GM19043 (cell line): ENCODE data around the gene LGR4.

ENCODE experiments used
- ATAC-seq: cut with Tn5 transposase; IDR thresholded peaks from one replicate; pipeline ENCODE4 v1.9.1; 2021; ENCODE audit warnings: low read depth; ENCODE audit not compliant: unreplicated experiment

The LGR4 gene

DNA sequence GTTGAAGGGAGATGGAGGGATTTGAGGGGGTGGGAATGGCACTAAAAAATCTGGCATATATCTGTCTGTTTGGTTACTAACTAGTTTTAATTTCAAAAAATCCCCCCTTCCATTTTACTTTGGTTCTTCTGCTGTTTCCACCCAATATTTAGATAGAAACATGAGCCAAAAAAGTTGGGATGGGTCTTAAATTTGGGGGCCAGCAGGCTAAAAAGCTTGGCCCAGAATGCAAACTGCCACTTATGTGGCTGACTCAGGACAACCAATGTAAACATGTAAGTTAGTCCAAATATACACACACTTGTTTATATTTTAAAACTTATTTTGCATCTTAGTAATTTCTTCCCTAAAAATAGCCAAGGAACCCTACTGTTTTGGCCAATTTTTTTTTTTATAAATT is 35.7 kb downstream of the LGR4 start:
- no peak for ATAC-seq

GRCh38 chr11:27433742-27434141 is 38.8 kb downstream of the LGR4 start:
- ATAC-seq, result no peak

GRCh38 chr11:27431808-27432207 is 40.8 kb downstream of the LGR4 start:
- no peak for ATAC-seq

- ATAC-seq, result no peak
Measured at GRCh38 chr11:27429761-27430393, 42.7 kb downstream of the LGR4 start.

DNA sequence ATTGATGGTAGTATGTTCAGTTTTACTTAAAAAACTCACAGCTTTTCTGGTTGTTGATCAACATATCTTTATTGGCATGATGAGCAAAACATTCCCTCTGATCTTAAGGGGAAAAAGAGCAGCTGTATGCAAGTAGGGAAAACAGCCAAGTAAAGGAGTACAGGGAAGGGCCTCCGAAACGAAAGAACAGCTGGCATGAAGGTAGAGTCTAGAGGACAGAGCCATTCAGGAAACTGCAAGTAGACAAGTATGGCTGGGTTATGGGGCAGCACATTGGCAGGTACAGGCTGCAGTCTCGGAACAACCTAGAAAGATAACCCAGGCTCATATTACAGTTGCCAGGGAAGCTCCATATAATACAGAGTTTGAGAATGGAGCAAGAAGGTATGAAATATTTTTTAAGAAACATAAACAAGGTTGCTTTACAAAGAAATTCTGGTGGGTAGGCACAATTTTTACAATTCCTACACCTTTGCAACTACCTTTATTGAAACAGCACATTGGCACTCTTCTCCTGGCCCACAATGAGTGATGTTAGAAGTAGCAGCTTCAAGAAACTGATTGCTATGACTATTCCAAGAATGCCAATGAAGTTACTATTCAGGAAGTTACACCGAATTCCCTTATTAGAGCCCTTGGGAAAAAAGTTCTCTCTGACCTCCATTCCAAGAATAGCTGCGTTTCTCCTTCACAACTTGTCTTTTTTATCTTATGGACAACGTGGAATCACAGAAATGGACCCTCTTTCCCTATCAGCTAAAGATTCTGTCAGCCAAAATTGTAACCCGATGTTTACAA is 45.2 kb downstream of the LGR4 start:
- ATAC-seq, result no peak

DNA sequence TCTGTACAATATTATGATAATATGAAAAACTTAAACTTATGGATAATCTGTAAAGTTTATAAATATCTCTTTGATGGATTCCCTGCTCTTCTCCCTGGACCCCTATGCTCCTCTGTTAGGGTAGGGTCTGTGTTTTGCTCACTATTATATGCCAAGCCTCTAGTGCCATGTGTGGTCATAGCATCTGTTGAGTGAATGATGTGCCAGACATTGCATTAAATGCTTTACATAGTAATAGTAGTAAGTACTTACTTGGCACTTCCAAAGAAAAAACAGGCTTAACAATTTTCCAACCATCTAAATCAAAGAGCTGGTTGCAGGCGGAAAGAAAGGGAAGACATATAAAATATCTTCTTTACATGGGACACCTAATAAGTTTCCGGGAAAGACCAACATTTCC is 46.8 kb downstream of the LGR4 start:
- no peak for ATAC-seq

DNA sequence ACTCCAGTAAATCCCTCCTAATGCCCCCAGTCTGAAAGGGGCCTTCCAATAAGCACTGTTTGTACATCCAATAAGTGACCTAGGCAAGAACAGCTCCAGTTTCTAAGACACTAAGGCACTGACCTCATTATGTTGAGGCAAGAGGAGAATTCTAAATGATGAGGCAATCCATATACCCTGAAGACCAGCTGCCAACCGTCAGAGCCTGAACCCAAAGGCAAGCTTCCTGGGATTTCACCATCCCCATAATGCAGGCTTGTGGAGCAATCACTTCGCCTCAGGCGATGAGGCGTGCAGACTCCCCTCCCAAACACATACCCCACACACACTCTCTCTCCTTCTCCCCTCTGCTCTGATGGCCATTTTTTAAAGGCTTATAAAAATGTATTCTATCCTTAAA is 49.5 kb downstream of the LGR4 start:
- ATAC-seq, result no peak

- ATAC-seq, result no peak
Measured at GRCh38 chr11:27421819-27422494, 50.6 kb downstream of the LGR4 start.

DNA sequence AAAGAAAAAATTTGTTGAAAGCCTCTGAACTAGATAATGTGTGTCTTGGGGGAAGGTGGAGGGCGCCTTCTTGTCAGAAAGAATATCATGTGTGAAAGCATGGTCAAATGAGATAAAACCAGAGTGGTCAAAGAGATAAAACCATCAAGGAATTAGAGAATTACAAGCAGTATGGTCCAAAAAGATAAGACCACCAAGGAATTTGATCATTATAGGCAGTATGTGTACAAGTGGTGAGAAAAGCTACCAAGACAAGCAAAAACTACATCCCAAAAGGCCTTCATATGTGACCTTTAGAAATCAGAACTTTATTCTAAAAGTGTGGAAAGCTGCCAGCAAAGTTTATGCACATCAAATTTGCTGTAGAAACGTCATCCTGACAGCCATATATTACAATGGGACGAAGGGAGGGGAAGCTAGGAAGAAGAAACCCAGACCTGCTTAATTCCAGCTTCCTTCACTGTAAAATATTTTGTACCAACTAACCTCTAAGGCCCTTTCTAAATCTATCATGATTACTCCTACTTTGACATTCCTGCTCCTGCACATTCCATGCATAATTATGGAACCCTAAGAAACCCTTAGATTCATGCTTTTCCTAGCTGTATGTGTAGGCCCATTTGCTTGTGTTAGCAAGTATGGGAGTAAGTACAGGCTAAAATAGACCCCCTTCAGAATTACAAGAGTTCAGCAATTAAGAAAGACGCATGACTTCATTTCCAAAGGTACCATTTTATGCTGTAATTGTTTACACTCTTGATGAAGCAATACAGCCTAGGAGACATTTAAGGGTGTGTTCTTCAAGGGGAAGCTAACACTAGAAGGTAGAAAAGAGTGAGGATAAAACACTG is 51.6 kb downstream of the LGR4 start:
- no peak for ATAC-seq

DNA sequence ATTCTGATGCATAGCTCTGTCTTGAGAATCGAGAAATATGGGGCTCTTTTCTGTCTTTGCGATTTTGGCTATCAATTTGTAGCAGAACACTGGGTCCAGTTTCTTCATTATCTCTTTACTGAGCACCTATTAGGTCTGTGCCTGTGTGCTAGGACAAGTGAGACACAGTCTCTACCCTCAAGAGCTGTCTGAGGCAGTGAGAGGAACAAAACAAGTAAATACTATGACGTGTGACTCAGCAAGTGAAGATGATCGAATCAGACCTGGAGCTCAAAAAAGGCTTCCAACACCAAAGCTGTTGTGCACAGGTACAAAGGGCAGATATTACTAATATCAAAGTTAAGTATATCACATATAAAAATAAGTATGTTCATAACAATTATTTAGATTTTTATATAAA is 52.4 kb downstream of the LGR4 start:
- no peak for ATAC-seq

- ATAC-seq, result no peak
Measured at GRCh38 chr11:27418356-27418755, 54.2 kb downstream of the LGR4 start.

GRCh38 chr11:27416568-27417176 is 55.9 kb downstream of the LGR4 start:
- no peak for ATAC-seq

DNA sequence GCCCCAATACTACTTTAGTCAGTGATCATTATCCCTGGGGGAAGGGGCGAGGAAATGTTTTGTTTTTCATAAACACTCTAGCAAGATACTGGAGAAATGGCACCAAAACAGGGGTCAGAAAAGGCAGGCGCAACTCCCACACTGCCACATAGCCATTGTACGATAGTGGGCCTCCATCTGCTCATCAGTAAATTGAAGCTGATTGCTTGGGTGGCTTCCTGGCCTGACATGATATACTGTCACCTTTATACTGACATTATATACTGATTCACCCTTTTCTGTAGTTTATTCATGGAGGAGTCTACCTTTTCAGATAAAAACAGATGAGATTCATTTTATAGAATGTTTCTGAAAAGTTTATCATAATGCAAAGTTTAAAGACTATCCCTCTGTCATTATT is 57.9 kb downstream of the LGR4 start:
- no peak for ATAC-seq

DNA sequence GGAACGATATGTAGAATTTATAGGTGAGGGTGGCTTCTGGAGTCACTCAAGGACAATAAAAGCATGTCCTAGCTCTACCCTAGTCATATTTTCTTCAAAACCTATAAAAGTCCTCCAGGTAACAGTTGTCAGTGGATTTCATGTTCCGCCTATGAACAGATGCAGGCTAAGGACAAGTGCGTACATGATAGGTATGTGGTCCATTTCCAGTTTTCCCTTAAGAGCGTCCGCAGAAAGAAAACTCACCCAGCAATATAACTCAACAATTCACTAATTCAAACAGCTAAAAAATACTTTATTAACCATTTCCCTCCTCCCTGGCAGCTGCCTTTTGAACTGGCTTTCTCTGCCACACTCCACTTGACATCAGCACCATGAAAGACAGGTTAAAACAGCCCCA is 59.4 kb downstream of the LGR4 start:
- ATAC-seq, result no peak

- ATAC-seq, result no peak
Measured at GRCh38 chr11:27412192-27412691, 60.3 kb downstream of the LGR4 start.

- ATAC-seq, result no peak
Measured at GRCh38 chr11:27411328-27411727, 61.3 kb downstream of the LGR4 start.

- no peak for ATAC-seq
Measured at GRCh38 chr11:27410272-27410671, 62.3 kb downstream of the LGR4 start.

- ATAC-seq, result no peak
Measured at GRCh38 chr11:27409742-27410141, 62.8 kb downstream of the LGR4 start.

DNA sequence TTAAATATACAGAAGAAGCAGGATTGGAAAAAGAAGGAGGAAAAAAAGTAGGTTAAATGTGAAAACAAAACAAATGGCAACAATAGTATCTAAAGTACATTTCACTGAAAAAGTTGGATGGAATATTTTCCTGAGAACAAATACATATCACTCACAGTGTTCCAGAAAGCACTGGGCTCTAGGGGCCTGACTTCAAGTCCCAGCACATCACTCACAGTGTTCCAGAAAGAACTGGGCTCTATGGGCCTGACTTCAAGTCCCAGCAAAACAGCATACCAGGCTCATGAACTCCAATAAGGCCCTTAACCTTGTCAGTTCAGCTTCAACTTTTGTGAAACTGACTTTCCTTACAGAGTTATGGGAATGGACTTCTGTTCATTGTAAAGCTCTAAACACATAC is 63.5 kb downstream of the LGR4 start:
- ATAC-seq, result no peak

- ATAC-seq, result no peak
Measured at GRCh38 chr11:27408246-27408800, 64.3 kb downstream of the LGR4 start.
